Suprapubic skin (tissue), 3 donors: ENCODE data around the gene PTMA.

Experiments
- EP300 ChIP-seq: sonication (generic); formaldehyde crosslinking; IDR thresholded peaks from one replicate; pipeline ENCODE4 v1.6.1; 2017; ENCODE audit warnings: antibody characterized with exemption
- POLR2A ChIP-seq, 2 donors: fragments of 450-650 bp; IDR thresholded peaks; one replicate each; pipeline ENCODE4 v1.6.1; 2017; ENCODE audit warnings: antibody characterized with exemption in 2 of 2, mild to moderate bottlenecking in 2 of 2, moderate library complexity in 2 of 2
- TF ChIP-seq, protein P1 (sequence below), 2 donors: fragments of 200-600 bp in 1 of 2; fragments of 450-650 bp in 1 of 2; sonication (generic) in 1 of 2; IDR thresholded peaks; one replicate each; pipeline ENCODE4 v1.5.1; 2016 to 2019; ENCODE audit warnings: antibody characterized with exemption in 2 of 2, mild to moderate bottlenecking in 1 of 2, moderate library complexity in 1 of 2

DNA sequence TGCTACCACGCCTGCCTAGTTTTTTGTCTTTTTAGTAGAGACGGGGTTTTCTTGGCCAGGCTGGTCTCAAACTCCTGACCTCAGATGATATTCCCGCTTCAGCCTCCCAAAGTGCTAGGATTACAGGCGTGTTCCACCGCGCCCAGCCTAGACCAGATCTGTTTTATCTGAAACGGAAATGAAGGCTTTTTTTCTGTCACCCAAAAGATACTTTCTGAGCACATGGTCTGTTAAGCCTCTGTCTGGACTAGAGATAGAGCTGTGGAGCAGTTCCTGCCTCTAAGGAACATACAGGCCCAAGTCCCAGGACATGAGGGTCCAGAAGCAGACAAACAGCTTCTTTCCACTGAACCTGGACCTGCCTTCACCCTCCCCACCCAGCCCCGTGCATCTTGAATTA is 43.6 kb upstream of the PTMA start:
- TF ChIP-seq, protein P1, sequence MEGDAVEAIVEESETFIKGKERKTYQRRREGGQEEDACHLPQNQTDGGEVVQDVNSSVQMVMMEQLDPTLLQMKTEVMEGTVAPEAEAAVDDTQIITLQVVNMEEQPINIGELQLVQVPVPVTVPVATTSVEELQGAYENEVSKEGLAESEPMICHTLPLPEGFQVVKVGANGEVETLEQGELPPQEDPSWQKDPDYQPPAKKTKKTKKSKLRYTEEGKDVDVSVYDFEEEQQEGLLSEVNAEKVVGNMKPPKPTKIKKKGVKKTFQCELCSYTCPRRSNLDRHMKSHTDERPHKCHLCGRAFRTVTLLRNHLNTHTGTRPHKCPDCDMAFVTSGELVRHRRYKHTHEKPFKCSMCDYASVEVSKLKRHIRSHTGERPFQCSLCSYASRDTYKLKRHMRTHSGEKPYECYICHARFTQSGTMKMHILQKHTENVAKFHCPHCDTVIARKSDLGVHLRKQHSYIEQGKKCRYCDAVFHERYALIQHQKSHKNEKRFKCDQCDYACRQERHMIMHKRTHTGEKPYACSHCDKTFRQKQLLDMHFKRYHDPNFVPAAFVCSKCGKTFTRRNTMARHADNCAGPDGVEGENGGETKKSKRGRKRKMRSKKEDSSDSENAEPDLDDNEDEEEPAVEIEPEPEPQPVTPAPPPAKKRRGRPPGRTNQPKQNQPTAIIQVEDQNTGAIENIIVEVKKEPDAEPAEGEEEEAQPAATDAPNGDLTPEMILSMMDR (IDR thresholded peaks at IDR 0.05) = no peak
- TF ChIP-seq EP300 = no peak
- no peak for TF ChIP-seq POLR2A (IDR thresholded peaks at IDR 0.05)
